ENCODE data around the gene SP9.

Gene SP9

GRCh38 chr2:174328961-174329715 is 5.6 kb upstream of the SP9 start:
- no peak overlapping the region for H3K27ac ChIP-seq
- TF ChIP-seq ZFX (IDR thresholded peaks at IDR 0.05) (no peak), CTCF (conservative IDR thresholded peaks at IDR 0.05) (no peak)

- TF ChIP-seq ZFX (IDR thresholded peaks at IDR 0.05) (no peak), CTCF (conservative IDR thresholded peaks at IDR 0.05) (no peak)
- H3K27ac ChIP-seq: no peak overlapping the region
Observed at GRCh38 chr2:174330945-174331594, 3.7 kb upstream of the SP9 start.

- no peak for TF ChIP-seq ZFX (IDR thresholded peaks at IDR 0.05)
- no peak for TF ChIP-seq CTCF (conservative IDR thresholded peaks at IDR 0.05)
- H3K27ac ChIP-seq: no peak overlapping the region
Observed at GRCh38 chr2:174331595-174332216, 3.0 kb upstream of the SP9 start.

GRCh38 chr2:174332217-174332963 is 2.4 kb upstream of the SP9 start:
- no peak overlapping the region for H3K27ac ChIP-seq
- TF ChIP-seq CTCF (conservative IDR thresholded peaks at IDR 0.05) (no peak), ZFX (IDR thresholded peaks at IDR 0.05) (no peak)

- no peak for TF ChIP-seq ZFX (IDR thresholded peaks at IDR 0.05)
- TF ChIP-seq CTCF (conservative IDR thresholded peaks at IDR 0.05): no peak
- no peak overlapping the region for H3K27ac ChIP-seq
Observed at GRCh38 chr2:174333017-174333371, 1.8 kb upstream of the SP9 start.

- no peak overlapping the region for H3K27ac ChIP-seq
- TF ChIP-seq CTCF (conservative IDR thresholded peaks at IDR 0.05) (no peak), ZFX (IDR thresholded peaks at IDR 0.05) (no peak)
Observed at GRCh38 chr2:174333372-174334277, 1.1 kb upstream of the SP9 start.

Measured in C4-2B (cell line).